ENCODE measurements around the gene XXYLT1.

XXYLT1 gene

GRCh38 chr3:195030791-195031321, 240.1 kb downstream of the XXYLT1 start:
- Histone ChIP-seq H3K79me2 (ENCODE audit: insufficient read depth, low read depth) (no peaks in the 10 kb centered on the region), H3K36me3 (ENCODE audit: insufficient read depth) (no peaks in the 10 kb centered on the region), H3K27ac (no peak overlapping the region), H4K20me1 (ENCODE audit: insufficient read depth) (no peaks in the 10 kb centered on the region), H3K4me1 (ENCODE audit: low read depth, poor library complexity, severe bottlenecking) (no peaks in the 10 kb centered on the region), H2AFZ (ENCODE audit: low read depth) (no peak overlapping the region), H3K4me2 (no peak overlapping the region), H3K9ac (no peak overlapping the region), H3K4me3 (IDR thresholded peaks at IDR 0.05; ENCODE audit: insufficient read depth, low read depth, low read length) (no peak overlapping the region), H3K27me3 (ENCODE audit: insufficient read depth, low read depth) (no peaks in the 10 kb centered on the region)
- TF ChIP-seq CTCF (conservative IDR thresholded peaks at IDR 0.05; ENCODE audit: low read depth, low read length): no peak

- Histone ChIP-seq H4K20me1 (ENCODE audit: insufficient read depth) (no peaks in the 10 kb centered on the region), H3K79me2 (ENCODE audit: insufficient read depth, low read depth) (no peaks in the 10 kb centered on the region), H3K4me1 (ENCODE audit: low read depth, poor library complexity, severe bottlenecking) (no peaks in the 10 kb centered on the region), H3K36me3 (ENCODE audit: insufficient read depth) (no peaks in the 10 kb centered on the region), H3K27ac (no peak overlapping the region), H3K9ac (no peak overlapping the region), H3K27me3 (ENCODE audit: insufficient read depth, low read depth) (no peaks in the 10 kb centered on the region), H2AFZ (ENCODE audit: low read depth) (no peak overlapping the region), H3K4me2 (no peak overlapping the region), H3K4me3 (IDR thresholded peaks at IDR 0.05; ENCODE audit: insufficient read depth, low read depth, low read length) (no peak overlapping the region)
- TF ChIP-seq CTCF (conservative IDR thresholded peaks at IDR 0.05; ENCODE audit: low read depth, low read length): no peak
These were observed 241.9 kb downstream of the XXYLT1 start for GRCh38 chr3:195028877-195029606.

- H3K27ac ChIP-seq: no peak overlapping the region
- H3K27me3 ChIP-seq (ENCODE audit: insufficient read depth, low read depth): no peaks in the 10 kb centered on the region
- no peaks in the 10 kb centered on the region for H3K79me2 ChIP-seq (ENCODE audit: insufficient read depth, low read depth)
- H3K36me3 ChIP-seq (ENCODE audit: insufficient read depth): no peaks in the 10 kb centered on the region
- no peak overlapping the region for H2AFZ ChIP-seq (ENCODE audit: low read depth)
- no peak overlapping the region for H3K9ac ChIP-seq
- no peaks in the 10 kb centered on the region for H4K20me1 ChIP-seq (ENCODE audit: insufficient read depth)
- no peak overlapping the region for H3K4me2 ChIP-seq
- no peak for TF ChIP-seq CTCF (conservative IDR thresholded peaks at IDR 0.05; ENCODE audit: low read depth, low read length)
- no peak overlapping the region for H3K4me3 ChIP-seq (IDR thresholded peaks at IDR 0.05; ENCODE audit: insufficient read depth, low read depth, low read length)
- no peaks in the 10 kb centered on the region for H3K4me1 ChIP-seq (ENCODE audit: low read depth, poor library complexity, severe bottlenecking)
These were observed 245.1 kb downstream of the XXYLT1 start for GRCh38 chr3:195025884-195026200.

- Histone ChIP-seq H3K27ac (no peak overlapping the region), H3K27me3 (ENCODE audit: insufficient read depth, low read depth) (no peaks in the 10 kb centered on the region), H3K4me1 (ENCODE audit: low read depth, poor library complexity, severe bottlenecking) (no peaks in the 10 kb centered on the region), H4K20me1 (ENCODE audit: insufficient read depth) (no peaks in the 10 kb centered on the region), H3K4me3 (IDR thresholded peaks at IDR 0.05; ENCODE audit: insufficient read depth, low read depth, low read length) (no peak overlapping the region), H3K4me2 (no peak overlapping the region), H3K79me2 (ENCODE audit: insufficient read depth, low read depth) (no peaks in the 10 kb centered on the region), H2AFZ (ENCODE audit: low read depth) (no peak overlapping the region), H3K9ac (no peak overlapping the region), H3K36me3 (ENCODE audit: insufficient read depth) (no peaks in the 10 kb centered on the region)
- TF ChIP-seq CTCF (conservative IDR thresholded peaks at IDR 0.05; ENCODE audit: low read depth, low read length): no peak
These were observed 245.7 kb downstream of the XXYLT1 start for GRCh38 chr3:195025056-195025883.
